IMR-90 (cell line): ENCODE results near the gene TGFBR1.

Experiments used
- CEBPB ChIP-seq: IDR thresholded peaks from 2 replicates; pipeline ENCODE4 v1.6.1; 2012; ENCODE audit warnings: low read depth, low read length, improper control_type of control experiment
- CHD1 ChIP-seq: IDR thresholded peaks from 2 replicates; pipeline ENCODE4 v1.6.1; 2012; ENCODE audit warnings: low read depth, low read length, improper control_type of control experiment
- CTCF ChIP-seq: conservative IDR thresholded peaks from 2 replicates; pipeline ENCODE4 v1.5.1; 2012; ENCODE audit warnings: mild to moderate bottlenecking, low read depth, low read length, improper control_type of control experiment
- ELK1 ChIP-seq: fragments of 150-350 bp; IDR thresholded peaks from 2 replicates; pipeline ENCODE4 v1.6.1; 2016; ENCODE audit warnings: low read depth, mild to moderate bottlenecking, low read length, moderate library complexity, borderline replicate concordance
- POLR2A ChIP-seq: IDR thresholded peaks from 2 replicates; pipeline ENCODE4 v1.6.1; 2012; ENCODE audit warnings: mild to moderate bottlenecking, low read depth, low read length
- RAD21 ChIP-seq: IDR thresholded peaks from 2 replicates; pipeline ENCODE4 v1.6.1; 2012; ENCODE audit warnings: low read length, improper control_type of control experiment
- RCOR1 ChIP-seq: IDR thresholded peaks from 2 replicates; pipeline ENCODE4 v1.6.1; 2012; ENCODE audit warnings: mild to moderate bottlenecking, low read length, improper control_type of control experiment; ENCODE audit not compliant: insufficient replicate concordance
- RFX5 ChIP-seq: IDR thresholded peaks from 2 replicates; pipeline ENCODE4 v1.8.0; 2012; ENCODE audit warnings: low read depth, mild to moderate bottlenecking, low read length, moderate library complexity
- USF2 ChIP-seq: fragments of 150-350 bp; IDR thresholded peaks from 2 replicates; pipeline ENCODE4 v1.6.1; 2017; ENCODE audit warnings: mild to moderate bottlenecking, antibody characterized with exemption, low read length, low read depth

- no peak for TF ChIP-seq CTCF
- no peak for TF ChIP-seq RFX5
- no peak for TF ChIP-seq POLR2A
- no peak for TF ChIP-seq CEBPB
- no peak for TF ChIP-seq RAD21
- TF ChIP-seq ELK1, result no peak
- no peak for TF ChIP-seq CHD1
- no peak for TF ChIP-seq RCOR1
- TF ChIP-seq USF2, result no peak
Measured at GRCh38 chr9:99116003-99116411, 11.1 kb downstream of the TGFBR1 start.
